ENCODE results near the gene COL5A1. TPM values are rescaled to one million over a fixed set of nuclear protein-coding genes. Genes with fewer than 3 reads are reported as not detected.

COL5A1 gene
- total RNA-seq, 1 experiment from 2014 or later, result 9.5 TPM

GRCh38 chr9:134696433-134696832, 54.8 kb downstream of the COL5A1 start:
- H2BK20ac ChIP-seq (ENCODE audit: low read depth, low read length, poor library complexity, severe bottlenecking), result no peak overlapping the region
- H3K4me3 Mint-ChIP-seq, result no peak overlapping the region
- no peak overlapping the region for H2BK15ac ChIP-seq (ENCODE audit: low read depth, low read length)
- no peak overlapping the region for H3K27ac ChIP-seq (ENCODE audit: insufficient read length, low read depth, low read length)
- no peak overlapping the region for H3K56ac ChIP-seq (ENCODE audit: insufficient read length, low read depth, low read length)
- H3K27me3 Mint-ChIP-seq (ENCODE audit: low read depth), result no peaks in the 10 kb centered on the region
- WGBS (ENCODE audit: extremely low coverage, insufficient read length, low lambda C conversion rate), result no CpG with 5 or more reads among the region's 8 CpGs
- H2BK5ac ChIP-seq (ENCODE audit: insufficient read length, low read length), result no peak overlapping the region
- H3K4me1 Mint-ChIP-seq, result peaks cover 4% of the 10 kb centered on the region in 2 experiments
- H3K23ac ChIP-seq (ENCODE audit: insufficient read length, low read depth, low read length), result no peak overlapping the region
- no peak overlapping the region for H3T11ph ChIP-seq (ENCODE audit: low read length)
- no peak overlapping the region for H3K18ac ChIP-seq (ENCODE audit: insufficient read length, low read depth, low read length)
- H4K91ac ChIP-seq (ENCODE audit: insufficient read length, low read depth, low read length), result no peak overlapping the region
- no peak for TF ChIP-seq CTCF (conservative IDR thresholded peaks at IDR 0.05)
- H4K5ac ChIP-seq (ENCODE audit: insufficient read length, low read depth, low read length), result no peak overlapping the region
- no peak overlapping the region for H3K9ac ChIP-seq (ENCODE audit: extremely low read depth, insufficient read length, low read length)
- H2AK5ac ChIP-seq (ENCODE audit: insufficient read length, low read length), result no peak overlapping the region
- no peak overlapping the region for H2BK12ac ChIP-seq (ENCODE audit: insufficient read length, low read depth, low read length)
- H3K23me2 ChIP-seq (ENCODE audit: insufficient read length, low read depth, low read length, poor library complexity, severe bottlenecking), result no peaks in the 10 kb centered on the region
- H3K4me1 ChIP-seq (ENCODE audit: insufficient read depth, low read length), result no peaks in the 10 kb centered on the region
- H2BK120ac ChIP-seq (ENCODE audit: low read depth, low read length, poor library complexity, severe bottlenecking), result no peak overlapping the region
- H4K8ac ChIP-seq (replicated peaks; ENCODE audit: insufficient read length, low read depth, low read length), result no peak overlapping the region
- H3K79me1 ChIP-seq (ENCODE audit: insufficient read depth, low read depth, low read length, poor library complexity, severe bottlenecking), result no peaks in the 10 kb centered on the region
- H3K4ac ChIP-seq (ENCODE audit: low read depth, low read length), result no peak overlapping the region
- no peaks in the 10 kb centered on the region; a peak in 1 of 5 replicates for H3K9me3 Mint-ChIP-seq
- no peaks in the 10 kb centered on the region for H3K79me2 ChIP-seq (ENCODE audit: insufficient read depth, low read length)
- no peaks in the 10 kb centered on the region for H3K9me3 ChIP-seq (ENCODE audit: control insufficient read depth, low read depth, low read length)
- no peaks in the 10 kb centered on the region for H4K20me1 ChIP-seq (ENCODE audit: control insufficient read depth, insufficient read depth, insufficient read length)
- no peak for DNase-seq
- H3K4me2 ChIP-seq (ENCODE audit: insufficient read depth, insufficient read length, low read length), result no peak overlapping the region
- no peak overlapping the region for H3K27ac Mint-ChIP-seq
- H3K27me3 ChIP-seq (ENCODE audit: insufficient read depth, low read length), result no peaks in the 10 kb centered on the region
- H3K14ac ChIP-seq (ENCODE audit: insufficient read depth, low read length), result no peak overlapping the region
- H2AFZ ChIP-seq (ENCODE audit: low read length), result no peak overlapping the region
- peaks cover 0 to 4% (median 2%) of the 10 kb centered on the region in 3 experiments; a peak in 3 of 7 replicates for H3K36me3 Mint-ChIP-seq (ENCODE audit: insufficient read depth in 1 of 3, low read depth in 3 of 3)
